Body of pancreas (tissue), 4 donors: ENCODE results near the gene CEP128.

Experiments
- POLR2A ChIP-seq, 3 donors: fragments of 450-650 bp; IDR thresholded peaks; one replicate each; pipeline ENCODE4 v1.6.1; 2016; ENCODE audit warnings: antibody characterized with exemption in 3 of 3, mild to moderate bottlenecking in 2 of 3
- TF ChIP-seq, protein P1 (sequence below), 7 experiments: fragments of 450-650 bp in 4 of 7; fragments of 200-600 bp in 3 of 7; sonication (generic) in 3 of 7; IDR thresholded peaks; one replicate each; pipeline ENCODE4 v1.5.1; 2016 to 2019; ENCODE audit warnings: antibody characterized with exemption in 7 of 7

GRCh38 chr14:80845856-80846255, 95.7 kb downstream of the CEP128 start:
- TF ChIP-seq, protein P1, sequence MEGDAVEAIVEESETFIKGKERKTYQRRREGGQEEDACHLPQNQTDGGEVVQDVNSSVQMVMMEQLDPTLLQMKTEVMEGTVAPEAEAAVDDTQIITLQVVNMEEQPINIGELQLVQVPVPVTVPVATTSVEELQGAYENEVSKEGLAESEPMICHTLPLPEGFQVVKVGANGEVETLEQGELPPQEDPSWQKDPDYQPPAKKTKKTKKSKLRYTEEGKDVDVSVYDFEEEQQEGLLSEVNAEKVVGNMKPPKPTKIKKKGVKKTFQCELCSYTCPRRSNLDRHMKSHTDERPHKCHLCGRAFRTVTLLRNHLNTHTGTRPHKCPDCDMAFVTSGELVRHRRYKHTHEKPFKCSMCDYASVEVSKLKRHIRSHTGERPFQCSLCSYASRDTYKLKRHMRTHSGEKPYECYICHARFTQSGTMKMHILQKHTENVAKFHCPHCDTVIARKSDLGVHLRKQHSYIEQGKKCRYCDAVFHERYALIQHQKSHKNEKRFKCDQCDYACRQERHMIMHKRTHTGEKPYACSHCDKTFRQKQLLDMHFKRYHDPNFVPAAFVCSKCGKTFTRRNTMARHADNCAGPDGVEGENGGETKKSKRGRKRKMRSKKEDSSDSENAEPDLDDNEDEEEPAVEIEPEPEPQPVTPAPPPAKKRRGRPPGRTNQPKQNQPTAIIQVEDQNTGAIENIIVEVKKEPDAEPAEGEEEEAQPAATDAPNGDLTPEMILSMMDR (IDR thresholded peaks at IDR 0.05): no peak
- TF ChIP-seq POLR2A (IDR thresholded peaks at IDR 0.05): no peak
